ENCODE data around the gene INPP5F.

INPP5F gene

DNA sequence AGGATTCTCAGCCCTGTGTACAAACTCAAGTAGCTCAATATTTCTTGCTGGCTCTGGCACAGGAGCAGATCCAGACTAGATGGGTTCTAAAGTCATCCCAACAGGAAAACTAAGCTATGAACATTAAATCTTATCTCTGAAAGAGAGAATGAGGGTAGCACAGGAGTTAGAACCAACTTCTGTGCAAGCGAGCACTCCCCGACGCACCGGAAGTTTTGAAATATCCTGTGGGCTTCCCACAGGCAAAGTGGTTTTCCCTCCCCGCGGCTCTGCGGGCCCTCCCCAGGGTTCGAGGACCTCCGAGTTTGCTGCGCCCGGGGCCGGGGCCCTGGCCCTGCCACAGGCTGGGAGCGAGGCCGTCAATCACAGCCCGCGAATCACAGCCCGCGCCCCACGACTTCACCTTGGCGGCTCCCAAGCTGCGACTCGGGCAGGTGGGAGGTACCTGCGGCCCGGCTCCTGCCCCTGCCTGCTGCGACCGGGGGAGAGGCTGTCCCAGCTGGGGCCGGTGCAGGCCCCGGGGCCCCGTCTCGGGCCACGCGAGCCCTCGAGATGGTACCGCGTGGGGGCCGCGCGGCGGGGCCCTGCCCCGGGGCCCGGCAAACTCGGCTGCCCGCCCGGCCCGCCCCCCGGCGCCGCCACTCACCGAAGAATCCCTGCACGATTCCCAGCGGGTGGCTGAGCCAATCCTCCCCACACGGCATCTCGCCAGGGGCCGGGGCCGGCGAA lies 146.2 kb downstream of the INPP5F start:
- Histone ChIP-seq H3K36me3 (ENCODE audit: insufficient read depth, low read length) (no peaks in the 10 kb centered on the region), H3K4me3 (peak overlapping the region; percentile 81), H3K9ac (ENCODE audit: insufficient read length) (peak overlapping the region; percentile 73), H3K9me3 (ENCODE audit: low read depth, low read length) (no peaks in the 10 kb centered on the region), H3K27ac (peak overlapping the region; percentile 81)
- TF ChIP-seq EZH2 (IDR thresholded peaks at IDR 0.05) (no peak), FOXP2 (optimal IDR thresholded peaks at IDR 0.05; ENCODE audit: control extremely low read depth, extremely low read length, insufficient read depth) (no peak), POLR2AphosphoS5 (IDR thresholded peaks at IDR 0.05; ENCODE audit: borderline replicate concordance, low read depth, low read length) (no peak)
- no peak for DNase-seq (ENCODE audit: low read depth, low spot score)

DNA sequence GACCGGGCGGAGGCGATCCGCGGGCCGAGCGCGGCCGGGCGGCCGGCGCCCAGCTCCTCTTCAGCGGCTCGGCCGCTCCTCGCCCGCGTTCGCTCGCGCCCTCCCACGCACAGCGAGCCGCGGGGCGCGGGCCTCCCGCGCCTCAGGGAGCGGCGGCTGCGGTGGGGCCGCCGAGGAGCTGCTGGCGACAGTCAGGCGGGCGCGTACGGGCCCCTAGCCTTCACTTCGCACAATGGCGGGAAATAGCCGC lies 146.7 kb downstream of the INPP5F start, which contains the start of gene MCMBP:
Gene MCMBP (minus strand): TSS at position 234 of the 250 bp plus-strand sequence. CDS start 259 bp downstream, outside the sequence.
- no peak for DNase-seq (ENCODE audit: low read depth, low spot score)

DNA sequence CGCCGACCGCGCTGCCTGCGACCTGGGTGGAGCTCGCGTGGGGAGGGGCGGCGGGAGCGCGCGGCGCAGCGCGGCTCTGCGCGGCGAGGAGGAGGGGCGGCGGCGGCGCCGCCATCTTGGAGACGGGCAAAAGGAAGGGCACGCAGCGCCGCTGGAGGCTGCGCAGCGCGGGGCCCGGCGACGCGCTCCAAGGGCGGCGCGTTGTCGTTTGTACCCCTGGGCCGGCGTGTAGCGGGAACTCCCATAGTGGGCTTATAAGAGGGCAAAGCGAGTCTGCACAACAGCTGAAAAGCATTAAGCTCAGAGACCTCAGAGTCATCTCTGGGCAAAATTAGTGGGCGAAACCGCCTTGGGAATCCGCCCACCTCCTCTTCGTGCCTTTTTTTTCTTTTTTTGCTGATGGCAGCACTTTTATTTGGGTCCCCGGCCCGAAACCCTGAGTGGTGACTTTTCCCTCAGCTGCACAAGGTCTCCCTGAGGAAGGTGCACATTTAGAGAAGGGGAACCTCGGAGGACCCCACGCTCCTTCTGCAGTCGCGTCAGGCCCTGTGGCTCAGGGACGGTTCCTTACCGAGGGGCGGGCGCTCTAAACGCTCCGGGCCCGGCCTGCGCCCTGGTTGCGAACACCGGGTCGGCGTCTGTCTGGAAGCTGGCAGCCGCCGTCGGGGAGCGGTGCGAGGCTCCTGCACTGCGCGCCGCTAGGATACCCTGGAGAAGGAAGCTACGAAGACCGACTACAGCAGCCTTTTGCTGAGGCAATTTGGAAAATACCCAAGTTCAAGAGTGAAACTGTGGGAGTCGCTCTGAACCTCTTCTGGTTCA lies 147.2 kb downstream of the INPP5F start:
- no peak for DNase-seq (ENCODE audit: low read depth, low spot score)
- Histone ChIP-seq H3K36me3 (ENCODE audit: insufficient read depth, low read length) (no peaks in the 10 kb centered on the region), H3K27ac (peak overlapping the region; percentile 77), H3K4me3 (peak overlapping the region; percentile 81), H3K9me3 (ENCODE audit: low read depth, low read length) (no peaks in the 10 kb centered on the region), H3K9ac (ENCODE audit: insufficient read length) (peak overlapping the region; percentile 73)
- peak; percentile 78 for TF ChIP-seq POLR2AphosphoS5 (IDR thresholded peaks at IDR 0.05; ENCODE audit: borderline replicate concordance, low read depth, low read length)
- TF ChIP-seq EZH2 (IDR thresholded peaks at IDR 0.05) = no peak

More for the DNA sequence above, 146.7 kb downstream of the INPP5F start, which contains the start of gene MCMBP:
- H3K9ac ChIP-seq (ENCODE audit: insufficient read length) = peak within 1 kb of the TSS; percentile 73
- no peaks in the 10 kb centered on the region for H3K9me3 ChIP-seq (ENCODE audit: low read depth, low read length)
- H3K4me3 ChIP-seq = peak within 1 kb of the TSS; percentile 81
- peak within 1 kb of the TSS; percentile 81 for H3K27ac ChIP-seq
- no peaks in the 10 kb centered on the region for H3K36me3 ChIP-seq (ENCODE audit: insufficient read depth, low read length)
- TF ChIP-seq POLR2AphosphoS5 (IDR thresholded peaks at IDR 0.05; ENCODE audit: borderline replicate concordance, low read depth, low read length) = no peak
- no peak for TF ChIP-seq FOXP2 (optimal IDR thresholded peaks at IDR 0.05; ENCODE audit: control extremely low read depth, extremely low read length, insufficient read depth)
- no peak for TF ChIP-seq EZH2 (IDR thresholded peaks at IDR 0.05)

GRCh38 chr10:119878524-119878923 lies 152.7 kb downstream of the INPP5F start:
- H3K9me3 ChIP-seq (ENCODE audit: low read depth, low read length) = no peaks in the 10 kb centered on the region
- H3K36me3 ChIP-seq (ENCODE audit: insufficient read depth, low read length) = no peaks in the 10 kb centered on the region
- H3K9ac ChIP-seq (ENCODE audit: insufficient read length) = no peak overlapping the region
- TF ChIP-seq FOXP2 (optimal IDR thresholded peaks at IDR 0.05; ENCODE audit: control extremely low read depth, extremely low read length, insufficient read depth) = no peak
- TF ChIP-seq EZH2 (IDR thresholded peaks at IDR 0.05) = no peak
- TF ChIP-seq POLR2AphosphoS5 (IDR thresholded peaks at IDR 0.05; ENCODE audit: borderline replicate concordance, low read depth, low read length) = no peak
- H3K4me3 ChIP-seq = no peak overlapping the region
- no peak for DNase-seq (ENCODE audit: low read depth, low spot score)
- no peak overlapping the region for H3K27ac ChIP-seq

All from SK-N-MC (cell line).